WTC11 (cell line): Measurements from ENCODE around the gene HYOU1. TPM values are rescaled to one million over a fixed set of nuclear protein-coding genes. Genes with fewer than 3 reads are reported as not detected.

ENCODE experiments used
- ATAC-seq: fragments of 200-7000 bp; cut with Tn5 transposase; 2 replicates; pipeline ENCODE4 v1.10.0; 2021; ENCODE audit warnings: mild to moderate bottlenecking, moderate library complexity
- CTCF ChIA-PET: fragments of 300-600 bp; sonication (Branson Sonifier 250); formaldehyde crosslinking; loops from one replicate; lab custom pipeline; 2021; ENCODE audit warnings: antibody characterized with exemption; lab: Charles Lee
- POLR2A ChIA-PET: fragments of 350-600 bp; sonication (Branson Sonifier 250); formaldehyde crosslinking; loops from one replicate; lab custom pipeline; 2021; ENCODE audit warnings: antibody characterized with exemption; lab: Charles Lee
- DNase-seq: peaks from one replicate; pipeline ENCODE4 v3.0.0; 2021; ENCODE audit warnings: low spot score
- H3K27ac Mint-ChIP-seq: 2 replicates; pipeline ENCODE4 v1.8.0; 2021; ENCODE audit warnings: mixed read lengths
- H3K27me3 Mint-ChIP-seq: 2 replicates; pipeline ENCODE4 v1.8.0; 2021; ENCODE audit warnings: low read depth, mild to moderate bottlenecking, moderate library complexity, mixed read lengths
- H3K36me3 Mint-ChIP-seq: 2 replicates; pipeline ENCODE4 v1.8.0; 2021; ENCODE audit warnings: mixed read lengths
- H3K4me1 Mint-ChIP-seq: 2 replicates; pipeline ENCODE4 v1.8.0; 2022; ENCODE audit warnings: mixed read lengths
- H3K4me3 Mint-ChIP-seq: 2 replicates; pipeline ENCODE4 v1.8.0; 2021; ENCODE audit warnings: mild to moderate bottlenecking, moderate library complexity, mixed read lengths
- H3K9me3 Mint-ChIP-seq: 2 replicates; pipeline ENCODE4 v1.8.0; 2021; ENCODE audit warnings: mixed read lengths
- ATF1 ChIP-seq: sonication (generic); formaldehyde crosslinking; IDR thresholded peaks from 2 replicates; pipeline ENCODE4 v1.8.1; 2023; ENCODE audit warnings: mild to moderate bottlenecking, moderate library complexity, missing genetic modification reagents
- ATF3 ChIP-seq: sonication (generic); formaldehyde crosslinking; conservative IDR thresholded peaks from 2 replicates; pipeline ENCODE4 v1.8.1; 2022; ENCODE audit warnings: mild to moderate bottlenecking, missing genetic modification reagents
- E2F5 ChIP-seq: sonication (generic); formaldehyde crosslinking; IDR thresholded peaks from 2 replicates; pipeline ENCODE4 v1.8.1; 2022; ENCODE audit warnings: mild to moderate bottlenecking, moderate library complexity, missing genetic modification reagents
- EMX1 ChIP-seq: fragments of 250-450 bp; sonication (Bioruptor Pico); IDR thresholded peaks from 2 replicates; pipeline ENCODE4 v1.8.0; 2021; ENCODE audit warnings: mild to moderate bottlenecking
- FOXJ3 ChIP-seq: sonication (generic); formaldehyde crosslinking; IDR thresholded peaks from 2 replicates; pipeline ENCODE4 v1.9.0; 2021; ENCODE audit warnings: missing genetic modification reagents, mild to moderate bottlenecking, borderline replicate concordance
- FOXK1 ChIP-seq: sonication (generic); formaldehyde crosslinking; IDR thresholded peaks from 2 replicates; pipeline ENCODE4 v1.8.0; 2022; ENCODE audit warnings: mild to moderate bottlenecking, moderate library complexity, missing genetic modification reagents
- FOXP1 ChIP-seq: sonication (generic); formaldehyde crosslinking; IDR thresholded peaks from 2 replicates; pipeline ENCODE4 v1.8.0; 2022; ENCODE audit warnings: missing genetic modification reagents, mild to moderate bottlenecking, moderate library complexity, borderline replicate concordance
- GTF2I ChIP-seq: fragments of 250-450 bp; sonication (Bioruptor Pico); conservative IDR thresholded peaks from 2 replicates; pipeline ENCODE4 v1.4.0; 2021; ENCODE audit warnings: mild to moderate bottlenecking
- MYBL2 ChIP-seq: sonication (generic); formaldehyde crosslinking; IDR thresholded peaks from 2 replicates; pipeline ENCODE4 v1.8.1; 2023; ENCODE audit warnings: mild to moderate bottlenecking, moderate library complexity, missing genetic modification reagents
- NFATC4 ChIP-seq: fragments of 250-450 bp; sonication (Bioruptor Pico); IDR thresholded peaks from 2 replicates; pipeline ENCODE4 v1.9.0; 2021; ENCODE audit warnings: mild to moderate bottlenecking
- PRDM15 ChIP-seq: sonication (generic); formaldehyde crosslinking; IDR thresholded peaks from 2 replicates; pipeline ENCODE4 v1.8.0; 2022; ENCODE audit warnings: missing genetic modification reagents
- SOX15 ChIP-seq: fragments of 250-450 bp; sonication (Bioruptor Pico); IDR thresholded peaks from 2 replicates; pipeline ENCODE4 v1.9.0; 2021; ENCODE audit warnings: mild to moderate bottlenecking
- TCF7 ChIP-seq: sonication (generic); formaldehyde crosslinking; IDR thresholded peaks from 2 replicates; pipeline ENCODE4 v1.8.0; 2022; ENCODE audit warnings: mild to moderate bottlenecking, low read depth, missing genetic modification reagents, moderate library complexity
- TP53 ChIP-seq: sonication (generic); formaldehyde crosslinking; IDR thresholded peaks from 2 replicates; pipeline ENCODE4 v1.8.1; 2023; ENCODE audit warnings: mild to moderate bottlenecking, missing genetic modification reagents
- total RNA-seq: library from RNA; stranded (reverse); gene quantifications from 3 replicates; pipeline ENCODE4 v1.2.3, GENCODE V29; 2021
- TF ChIP-seq, protein P1 (sequence below): sonication (generic); formaldehyde crosslinking; IDR thresholded peaks from 2 replicates; pipeline ENCODE4 v1.8.1; 2023; ENCODE audit warnings: mild to moderate bottlenecking, missing genetic modification reagents
- TF ChIP-seq, protein P2 (sequence below): sonication (generic); formaldehyde crosslinking; IDR thresholded peaks from 2 replicates; pipeline ENCODE4 v1.8.1; 2023; ENCODE audit warnings: mild to moderate bottlenecking, missing genetic modification reagents, moderate library complexity
- TF ChIP-seq, protein P3 (sequence below): fragments of 250-450 bp; sonication (Bioruptor Pico); IDR thresholded peaks from 2 replicates; pipeline ENCODE4 v2.1.2; 2022; ENCODE audit warnings: mild to moderate bottlenecking, moderate library complexity
- TF ChIP-seq, protein P4 (sequence below): fragments of 250-450 bp; sonication (Bioruptor Pico); IDR thresholded peaks from 2 replicates; pipeline ENCODE4 v1.9.0; 2021; ENCODE audit warnings: mild to moderate bottlenecking

The HYOU1 gene
- total RNA-seq, 1 experiment from 2014 or later: 276 TPM

- TF ChIP-seq ATF3 (no peak), FOXK1 (CRISPR knock-in tag) (peak; percentile 79), FOXP1 (CRISPR knock-in tag) (0 out of 2 replicates have a peak, but pooled peaks have one; percentile 32), TCF7 (CRISPR knock-in tag) (no peak), EMX1 (no peak)
- TF ChIP-seq, protein P1, sequence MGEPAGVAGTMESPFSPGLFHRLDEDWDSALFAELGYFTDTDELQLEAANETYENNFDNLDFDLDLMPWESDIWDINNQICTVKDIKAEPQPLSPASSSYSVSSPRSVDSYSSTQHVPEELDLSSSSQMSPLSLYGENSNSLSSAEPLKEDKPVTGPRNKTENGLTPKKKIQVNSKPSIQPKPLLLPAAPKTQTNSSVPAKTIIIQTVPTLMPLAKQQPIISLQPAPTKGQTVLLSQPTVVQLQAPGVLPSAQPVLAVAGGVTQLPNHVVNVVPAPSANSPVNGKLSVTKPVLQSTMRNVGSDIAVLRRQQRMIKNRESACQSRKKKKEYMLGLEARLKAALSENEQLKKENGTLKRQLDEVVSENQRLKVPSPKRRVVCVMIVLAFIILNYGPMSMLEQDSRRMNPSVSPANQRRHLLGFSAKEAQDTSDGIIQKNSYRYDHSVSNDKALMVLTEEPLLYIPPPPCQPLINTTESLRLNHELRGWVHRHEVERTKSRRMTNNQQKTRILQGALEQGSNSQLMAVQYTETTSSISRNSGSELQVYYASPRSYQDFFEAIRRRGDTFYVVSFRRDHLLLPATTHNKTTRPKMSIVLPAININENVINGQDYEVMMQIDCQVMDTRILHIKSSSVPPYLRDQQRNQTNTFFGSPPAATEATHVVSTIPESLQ (CRISPR knock-in tag): no peak
- TF ChIP-seq, protein P2, sequence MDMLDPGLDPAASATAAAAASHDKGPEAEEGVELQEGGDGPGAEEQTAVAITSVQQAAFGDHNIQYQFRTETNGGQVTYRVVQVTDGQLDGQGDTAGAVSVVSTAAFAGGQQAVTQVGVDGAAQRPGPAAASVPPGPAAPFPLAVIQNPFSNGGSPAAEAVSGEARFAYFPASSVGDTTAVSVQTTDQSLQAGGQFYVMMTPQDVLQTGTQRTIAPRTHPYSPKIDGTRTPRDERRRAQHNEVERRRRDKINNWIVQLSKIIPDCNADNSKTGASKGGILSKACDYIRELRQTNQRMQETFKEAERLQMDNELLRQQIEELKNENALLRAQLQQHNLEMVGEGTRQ (CRISPR knock-in tag): peak; percentile 66; the same call in 1 of the 2 replicates
These were observed 26.5 kb downstream of the HYOU1 start, which contains the start of gene SLC37A4 (continued) for GRCh38 chr11:119030329-119031047.

DNA sequence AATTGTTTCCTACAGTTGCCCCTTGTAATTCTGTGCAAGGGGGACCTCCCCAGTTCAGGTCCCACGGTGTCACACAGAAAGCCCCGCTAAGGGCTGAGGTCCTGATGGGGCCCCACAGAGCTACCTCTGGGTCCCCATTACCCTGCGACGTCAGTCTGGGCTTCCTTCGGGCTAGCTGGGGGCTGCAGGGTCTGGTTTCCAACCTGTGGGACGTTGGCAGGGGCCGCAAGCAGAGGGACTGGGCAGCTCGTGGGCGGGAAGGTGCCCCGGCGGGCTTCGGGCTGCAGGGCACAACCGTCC lies 27.0 kb downstream of the HYOU1 start:
- ATAC-seq (peak; percentile 3), DNase-seq (no peak)
- H3K9me3 Mint-ChIP-seq: no peaks in the 10 kb centered on the region
- H3K4me1 Mint-ChIP-seq: peaks cover 19% of the 10 kb centered on the region
- H3K27ac Mint-ChIP-seq: peak overlapping the region; percentile 64; the same call in 1 of the 2 replicates
- peak overlapping the region; percentile 76 for H3K4me3 Mint-ChIP-seq
- peaks cover 27% of the 10 kb centered on the region for H3K36me3 Mint-ChIP-seq
- H3K27me3 Mint-ChIP-seq: no peaks in the 10 kb centered on the region
- ChIA-PET POLR2A (interaction anchor here (1.5 to 1.9 kb wide), 2 partner anchors 10 to 12 kb away, joined by 4 to 5 read pairs; partner anchors contain the start of genes RPS25 and TRAPPC4), CTCF (interaction anchor here (0.7 to 2.7 kb wide), 6 partner anchors 12 to 134 kb away, joined by 3 to 10 read pairs (median 3); partner anchors contain the start of genes CENATAC and DPAGT1)
- no peak for TF ChIP-seq ATF1 (CRISPR knock-in tag)
- no peak for TF ChIP-seq NFATC4 (CRISPR knock-in tag)
- TF ChIP-seq E2F5 (CRISPR knock-in tag): 0 out of 2 replicates have a peak, but pooled peaks have one; percentile 8
- 0 out of 2 replicates have a peak, but pooled peaks have one; percentile 1 for TF ChIP-seq MYBL2 (CRISPR knock-in tag)

GRCh38 chr11:119029340-119030028 lies 27.5 kb downstream of the HYOU1 start:
- Mint-ChIP-seq H3K4me1 (peaks cover 19% of the 10 kb centered on the region), H3K9me3 (no peaks in the 10 kb centered on the region), H3K36me3 (peaks cover 30% of the 10 kb centered on the region), H3K27ac (peak overlapping the region; percentile 78), H3K27me3 (no peaks in the 10 kb centered on the region), H3K4me3 (peak overlapping the region; percentile 76)
- no peak for DNase-seq
- ATAC-seq: no peak
- ChIA-PET POLR2A (interaction anchor here (1.5 to 1.9 kb wide), 2 partner anchors 10 to 11 kb away, joined by 4 to 5 read pairs; partner anchors contain the start of genes RPS25 and TRAPPC4), CTCF (interaction anchor here (1.0 to 2.7 kb wide), 3 partner anchors 12 to 117 kb away, joined by 3 to 10 read pairs (median 6); partner anchors contain the start of gene DPAGT1)
- TF ChIP-seq PRDM15 (CRISPR knock-in tag) (no peak), FOXJ3 (no peak), GTF2I (CRISPR knock-in tag) (no peak), TP53 (no peak), SOX15 (CRISPR knock-in tag) (no peak), ATF3 (no peak)
- TF ChIP-seq, protein P3, sequence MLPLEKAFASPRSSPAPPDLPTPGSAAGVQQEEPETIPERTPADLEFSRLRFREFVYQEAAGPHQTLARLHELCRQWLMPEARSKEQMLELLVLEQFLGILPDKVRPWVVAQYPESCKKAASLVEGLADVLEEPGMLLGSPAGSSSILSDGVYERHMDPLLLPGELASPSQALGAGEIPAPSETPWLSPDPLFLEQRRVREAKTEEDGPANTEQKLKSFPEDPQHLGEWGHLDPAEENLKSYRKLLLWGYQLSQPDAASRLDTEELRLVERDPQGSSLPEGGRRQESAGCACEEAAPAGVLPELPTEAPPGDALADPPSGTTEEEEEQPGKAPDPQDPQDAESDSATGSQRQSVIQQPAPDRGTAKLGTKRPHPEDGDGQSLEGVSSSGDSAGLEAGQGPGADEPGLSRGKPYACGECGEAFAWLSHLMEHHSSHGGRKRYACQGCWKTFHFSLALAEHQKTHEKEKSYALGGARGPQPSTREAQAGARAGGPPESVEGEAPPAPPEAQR: no peak
- TF ChIP-seq, protein P4, sequence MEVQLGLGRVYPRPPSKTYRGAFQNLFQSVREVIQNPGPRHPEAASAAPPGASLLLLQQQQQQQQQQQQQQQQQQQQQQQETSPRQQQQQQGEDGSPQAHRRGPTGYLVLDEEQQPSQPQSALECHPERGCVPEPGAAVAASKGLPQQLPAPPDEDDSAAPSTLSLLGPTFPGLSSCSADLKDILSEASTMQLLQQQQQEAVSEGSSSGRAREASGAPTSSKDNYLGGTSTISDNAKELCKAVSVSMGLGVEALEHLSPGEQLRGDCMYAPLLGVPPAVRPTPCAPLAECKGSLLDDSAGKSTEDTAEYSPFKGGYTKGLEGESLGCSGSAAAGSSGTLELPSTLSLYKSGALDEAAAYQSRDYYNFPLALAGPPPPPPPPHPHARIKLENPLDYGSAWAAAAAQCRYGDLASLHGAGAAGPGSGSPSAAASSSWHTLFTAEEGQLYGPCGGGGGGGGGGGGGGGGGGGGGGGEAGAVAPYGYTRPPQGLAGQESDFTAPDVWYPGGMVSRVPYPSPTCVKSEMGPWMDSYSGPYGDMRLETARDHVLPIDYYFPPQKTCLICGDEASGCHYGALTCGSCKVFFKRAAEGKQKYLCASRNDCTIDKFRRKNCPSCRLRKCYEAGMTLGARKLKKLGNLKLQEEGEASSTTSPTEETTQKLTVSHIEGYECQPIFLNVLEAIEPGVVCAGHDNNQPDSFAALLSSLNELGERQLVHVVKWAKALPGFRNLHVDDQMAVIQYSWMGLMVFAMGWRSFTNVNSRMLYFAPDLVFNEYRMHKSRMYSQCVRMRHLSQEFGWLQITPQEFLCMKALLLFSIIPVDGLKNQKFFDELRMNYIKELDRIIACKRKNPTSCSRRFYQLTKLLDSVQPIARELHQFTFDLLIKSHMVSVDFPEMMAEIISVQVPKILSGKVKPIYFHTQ (CRISPR knock-in tag): no peak
